OCI-LY1 (cell line): ENCODE measurements around the gene MYL9.

Source experiments
- H2AFZ ChIP-seq: fragments of 200-600 bp; sonication (generic), shearing (Covaris generic); 2 replicates; pipeline ENCODE4 v1.6.0; 2014; ENCODE audit warnings: antibody characterized with exemption, mild to moderate bottlenecking, low read length
- H3F3A ChIP-seq: fragments of 200-600 bp; sonication (generic), shearing (Covaris generic); 2 replicates; pipeline ENCODE4 v1.6.0; 2014; ENCODE audit warnings: mild to moderate bottlenecking, antibody characterized with exemption, low read length, moderate library complexity; ENCODE audit not compliant: insufficient read depth
- H3K27ac ChIP-seq: fragments of 200-600 bp; sonication (generic); 2 replicates; pipeline ENCODE4 v1.5.1; 2014; ENCODE audit warnings: low read length, mixed run types, mild to moderate bottlenecking, low read depth; ENCODE audit not compliant: poor library complexity, severe bottlenecking
- H3K27me3 ChIP-seq: fragments of 200-600 bp; sonication (generic); 2 replicates; pipeline ENCODE4 v1.6.0; 2014; ENCODE audit warnings: antibody characterized with exemption, mild to moderate bottlenecking, low read length, moderate library complexity; ENCODE audit not compliant: insufficient read depth
- H3K36me3 ChIP-seq: fragments of 200-600 bp; sonication (generic); 2 replicates; pipeline ENCODE4 v1.6.1; 2014; ENCODE audit warnings: mild to moderate bottlenecking, antibody characterized with exemption, low read length, moderate library complexity, mixed read lengths; ENCODE audit not compliant: insufficient read depth
- H3K4me1 ChIP-seq: fragments of 200-600 bp; sonication (generic); 2 replicates; pipeline ENCODE4 v1.5.1; 2014; ENCODE audit warnings: mild to moderate bottlenecking, low read length, moderate library complexity; ENCODE audit not compliant: insufficient read depth, severe bottlenecking
- H3K4me2 ChIP-seq: fragments of 200-600 bp; sonication (generic), shearing (Covaris generic); 2 replicates; pipeline ENCODE4 v1.6.1; 2014; ENCODE audit warnings: low read length
- H3K4me3 ChIP-seq: fragments of 200-600 bp; sonication (generic); 2 replicates; pipeline ENCODE4 v1.5.1; 2014; ENCODE audit warnings: low read length, low read depth, mild to moderate bottlenecking, mixed read lengths; ENCODE audit not compliant: poor library complexity, severe bottlenecking
- H3K79me2 ChIP-seq: fragments of 200-600 bp; shearing (Covaris generic); 2 replicates; pipeline ENCODE4 v1.6.1; 2016; ENCODE audit warnings: mixed run types, low read length, mixed read lengths; ENCODE audit not compliant: insufficient read depth
- H3K9ac ChIP-seq: fragments of 200-600 bp; sonication (generic), shearing (Covaris generic); 2 replicates; pipeline ENCODE4 v1.6.1; 2014; ENCODE audit warnings: mild to moderate bottlenecking, low read length, mixed read lengths
- H3K9me2 ChIP-seq: fragments of 200-600 bp; sonication (generic), shearing (Covaris generic); 2 replicates; pipeline ENCODE4 v1.6.1; 2014; ENCODE audit warnings: low read depth, mild to moderate bottlenecking, low read length, mixed read lengths
- H3K9me3 ChIP-seq: fragments of 200-600 bp; shearing (Covaris generic); 2 replicates; pipeline ENCODE4 v1.6.1; 2014; ENCODE audit warnings: low read length, mixed read lengths
- H4K20me1 ChIP-seq: fragments of 200-600 bp; sonication (generic), shearing (Covaris generic); 2 replicates; pipeline ENCODE4 v1.6.0; 2016; ENCODE audit warnings: mild to moderate bottlenecking, low read length; ENCODE audit not compliant: insufficient read depth
- EZH2 ChIP-seq: fragments of 200-600 bp; sonication (generic), shearing (Covaris generic); IDR thresholded peaks from 2 replicates; pipeline ENCODE4 v1.8.0; 2017; ENCODE audit warnings: borderline replicate concordance, mixed run types, mild to moderate bottlenecking, antibody characterized with exemption, low read length, moderate library complexity, mixed read lengths
- TF ChIP-seq, protein P1 (sequence below): fragments of 200-600 bp; sonication (generic), shearing (Covaris generic); IDR thresholded peaks from 2 replicates; pipeline ENCODE4 v1.5.1; 2017; ENCODE audit warnings: mild to moderate bottlenecking, antibody characterized with exemption, low read length, moderate library complexity, mixed read lengths

Gene MYL9

DNA sequence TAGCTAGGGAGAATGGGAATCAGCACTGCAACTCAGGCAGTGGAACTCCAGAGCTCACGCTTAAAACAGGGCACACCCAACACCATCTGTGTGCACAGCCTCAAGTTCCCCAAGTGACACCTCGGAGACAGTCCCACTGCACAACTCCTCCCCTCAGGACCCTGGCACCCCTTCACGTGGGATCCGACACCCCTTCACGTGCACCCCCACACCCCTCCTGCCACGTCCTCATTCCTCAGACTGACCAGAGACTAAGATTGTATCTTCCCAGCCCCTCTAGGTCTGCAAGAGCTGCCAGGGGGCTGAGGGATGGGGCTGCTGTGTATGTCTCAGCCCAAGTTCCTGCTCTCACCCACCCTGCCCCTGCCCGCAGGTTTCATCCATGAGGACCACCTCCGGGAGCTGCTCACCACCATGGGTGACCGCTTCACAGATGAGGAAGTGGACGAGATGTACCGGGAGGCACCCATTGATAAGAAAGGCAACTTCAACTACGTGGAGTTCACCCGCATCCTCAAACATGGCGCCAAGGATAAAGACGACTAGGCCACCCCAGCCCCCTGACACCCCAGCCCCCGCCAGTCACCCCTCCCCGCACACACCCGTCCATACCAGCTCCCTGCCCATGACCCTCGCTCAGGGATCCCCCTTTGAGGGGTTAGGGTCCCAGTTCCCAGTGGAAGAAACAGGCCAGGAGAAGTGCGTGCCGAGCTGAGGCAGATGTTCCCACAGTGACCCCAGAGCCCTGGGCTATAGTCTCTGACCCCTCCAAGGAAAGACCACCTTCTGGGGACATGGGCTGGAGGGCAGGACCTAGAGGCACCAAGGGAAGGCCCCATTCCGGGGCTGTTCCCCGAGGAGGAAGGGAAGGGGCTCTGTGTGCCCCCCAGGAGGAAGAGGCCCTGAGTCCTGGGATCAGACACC lies 7.6 kb downstream of the MYL9 start:
- no peaks in the 10 kb centered on the region for H3K79me2 ChIP-seq
- H3K9me2 ChIP-seq, result no peaks in the 10 kb centered on the region
- H3K4me2 ChIP-seq, result no peak overlapping the region
- H3K27me3 ChIP-seq, result no peaks in the 10 kb centered on the region
- no peaks in the 10 kb centered on the region for H3K4me1 ChIP-seq
- H3F3A ChIP-seq, result no peaks in the 10 kb centered on the region
- H3K4me3 ChIP-seq, result no peak overlapping the region
- TF ChIP-seq, protein P1, sequence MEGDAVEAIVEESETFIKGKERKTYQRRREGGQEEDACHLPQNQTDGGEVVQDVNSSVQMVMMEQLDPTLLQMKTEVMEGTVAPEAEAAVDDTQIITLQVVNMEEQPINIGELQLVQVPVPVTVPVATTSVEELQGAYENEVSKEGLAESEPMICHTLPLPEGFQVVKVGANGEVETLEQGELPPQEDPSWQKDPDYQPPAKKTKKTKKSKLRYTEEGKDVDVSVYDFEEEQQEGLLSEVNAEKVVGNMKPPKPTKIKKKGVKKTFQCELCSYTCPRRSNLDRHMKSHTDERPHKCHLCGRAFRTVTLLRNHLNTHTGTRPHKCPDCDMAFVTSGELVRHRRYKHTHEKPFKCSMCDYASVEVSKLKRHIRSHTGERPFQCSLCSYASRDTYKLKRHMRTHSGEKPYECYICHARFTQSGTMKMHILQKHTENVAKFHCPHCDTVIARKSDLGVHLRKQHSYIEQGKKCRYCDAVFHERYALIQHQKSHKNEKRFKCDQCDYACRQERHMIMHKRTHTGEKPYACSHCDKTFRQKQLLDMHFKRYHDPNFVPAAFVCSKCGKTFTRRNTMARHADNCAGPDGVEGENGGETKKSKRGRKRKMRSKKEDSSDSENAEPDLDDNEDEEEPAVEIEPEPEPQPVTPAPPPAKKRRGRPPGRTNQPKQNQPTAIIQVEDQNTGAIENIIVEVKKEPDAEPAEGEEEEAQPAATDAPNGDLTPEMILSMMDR, result no peak
- TF ChIP-seq EZH2, result no peak
- H3K36me3 ChIP-seq, result no peaks in the 10 kb centered on the region
- no peak overlapping the region for H2AFZ ChIP-seq
- no peaks in the 10 kb centered on the region for H3K9me3 ChIP-seq
- H4K20me1 ChIP-seq, result no peaks in the 10 kb centered on the region
- no peak overlapping the region for H3K27ac ChIP-seq
- no peak overlapping the region for H3K9ac ChIP-seq

DNA sequence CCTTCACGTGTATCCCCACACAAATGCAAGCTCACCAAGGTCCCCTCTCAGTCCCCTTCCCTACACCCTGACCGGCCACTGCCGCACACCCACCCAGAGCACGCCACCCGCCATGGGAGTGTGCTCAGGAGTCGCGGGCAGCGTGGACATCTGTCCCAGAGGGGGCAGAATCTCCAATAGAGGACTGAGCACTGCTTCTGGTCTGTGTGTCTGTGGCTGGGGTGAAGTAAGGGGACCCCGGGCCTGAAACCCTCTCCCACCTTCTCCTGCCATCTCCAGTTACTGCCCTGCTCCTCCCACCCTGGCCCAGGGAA lies 8.3 kb downstream of the MYL9 start:
- Histone ChIP-seq H3K9me3 (no peaks in the 10 kb centered on the region), H4K20me1 (no peaks in the 10 kb centered on the region), H3K4me1 (no peaks in the 10 kb centered on the region), H3K27ac (no peak overlapping the region), H3F3A (no peaks in the 10 kb centered on the region), H3K4me3 (no peak overlapping the region), H3K79me2 (no peaks in the 10 kb centered on the region), H3K4me2 (no peak overlapping the region), H3K27me3 (no peaks in the 10 kb centered on the region), H2AFZ (no peak overlapping the region), H3K9ac (no peak overlapping the region), H3K9me2 (no peaks in the 10 kb centered on the region), H3K36me3 (no peaks in the 10 kb centered on the region)
- no peak for TF ChIP-seq EZH2

DNA sequence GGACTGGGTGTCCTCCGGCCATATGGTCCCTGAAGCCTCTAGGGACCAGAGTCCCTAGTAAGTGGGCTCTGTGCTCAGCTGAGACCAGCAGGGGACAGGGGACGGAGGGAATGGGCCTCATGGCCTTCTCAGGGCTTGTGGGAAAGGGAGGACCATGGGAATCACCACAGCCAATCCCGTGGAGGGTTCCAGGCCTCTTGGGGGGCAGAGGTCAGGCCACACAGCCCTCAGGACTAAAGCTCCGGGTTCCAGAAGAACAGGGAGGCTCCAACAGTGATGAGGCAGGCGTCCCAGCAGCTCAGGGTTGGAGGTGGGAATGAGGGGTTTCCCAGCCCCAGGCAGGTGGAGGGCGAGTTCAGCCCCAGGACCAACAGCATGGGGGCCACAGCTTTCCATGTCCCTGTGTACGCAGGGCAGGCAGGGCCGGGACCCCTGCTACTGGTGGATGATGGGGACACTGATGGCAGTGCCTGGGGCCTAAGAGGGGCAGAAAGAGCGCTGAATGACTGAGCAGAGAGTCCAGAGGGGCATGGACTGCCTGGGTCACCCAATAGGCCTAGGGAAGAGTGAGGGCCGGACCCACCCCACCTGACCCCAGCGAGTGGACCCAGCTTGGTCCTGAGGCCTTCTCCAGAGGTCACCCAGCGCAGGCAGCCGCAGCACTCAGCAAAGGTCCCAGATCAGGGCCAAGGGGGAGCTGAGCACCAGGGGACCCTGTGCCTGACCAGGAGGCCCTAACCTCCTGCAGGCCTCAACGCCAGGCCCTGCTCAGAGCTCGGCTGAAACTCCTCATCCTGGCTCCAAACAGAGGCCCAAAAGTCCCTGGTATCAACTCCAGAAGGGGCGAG lies 8.8 kb downstream of the MYL9 start:
- Histone ChIP-seq H3K9me2 (no peaks in the 10 kb centered on the region), H2AFZ (no peak overlapping the region), H3F3A (no peaks in the 10 kb centered on the region), H3K9me3 (no peaks in the 10 kb centered on the region), H3K4me2 (no peak overlapping the region), H4K20me1 (no peaks in the 10 kb centered on the region), H3K4me1 (no peaks in the 10 kb centered on the region), H3K27me3 (no peaks in the 10 kb centered on the region), H3K4me3 (no peak overlapping the region), H3K27ac (no peak overlapping the region), H3K36me3 (no peaks in the 10 kb centered on the region), H3K9ac (no peak overlapping the region), H3K79me2 (no peaks in the 10 kb centered on the region)
- TF ChIP-seq, protein P1, result no peak
- TF ChIP-seq EZH2, result no peak
